Measurements from ENCODE around the gene FXR1. TPM values are rescaled to one million over a fixed set of nuclear protein-coding genes. Genes with fewer than 3 reads are reported as not detected.
"Not testable (repeated sequence)": the region's sequence is repeated elsewhere in the genome, so short reads cannot be mapped to it uniquely, and the experiment has no call there.

The FXR1 gene
- total and polyA plus RNA-seq, 10 of the 15 experiments (the other 5 are each of a cell fraction or from before 2014, with no cell fraction given), result 38.5 to 159 (median 102) TPM

GRCh38 chr3:180986366-180986765 lies 73.9 kb downstream of the FXR1 start:
- BruUV-seq (replicated peaks); H3K36me3 ChIP-seq (ENCODE audit: control insufficient read depth in 2 of 2, insufficient read depth in 2 of 2, low read length in 1 of 2); H3K4me3 ChIP-seq; H3K4me1 ChIP-seq (ENCODE audit: control insufficient read depth, insufficient read depth, low read length); H3K4me2 ChIP-seq (ENCODE audit: control insufficient read depth, insufficient read depth); H3K27ac ChIP-seq (ENCODE audit: control insufficient read depth, insufficient read depth); DNase-seq (ENCODE audit: low read depth, low spot score); SMC1A ChIA-PET (ENCODE audit: uncharacterized antibody, unreplicated experiment); H3K9ac ChIP-seq (ENCODE audit: control insufficient read depth, insufficient read depth, low read length); ATAC-seq; RAD21 ChIA-PET (ENCODE audit: unreplicated experiment); CTCF ChIA-PET; H3K27me3 ChIP-seq (replicated peaks in 1 of 2; ENCODE audit: control insufficient read depth in 2 of 2, insufficient read depth in 2 of 2, low read length in 1 of 2); H4K20me1 ChIP-seq (ENCODE audit: control insufficient read depth, insufficient read depth); H2AFZ ChIP-seq (ENCODE audit: control insufficient read depth, low read depth, low read length); in situ Hi-C loops (cut with MboI); FAIRE-seq; H3K9me3 ChIP-seq (replicated peaks; ENCODE audit: control insufficient read depth, insufficient read depth, low read length); POLR2A ChIA-PET; intact Hi-C loops (cut with micrococcal nuclease; ENCODE audit: unreplicated experiment): not testable (repeated sequence)
- 98% methylated on average over 10 of the region's 10 CpGs for WGBS (ENCODE audit: insufficient coverage, insufficient replicate concordance, low lambda C conversion rate, missing lambda C conversion rate)
- peaks cover 10% of the 10 kb centered on the region for H3K79me2 ChIP-seq (ENCODE audit: control insufficient read depth, insufficient read depth, low read length)

GRCh38 chr3:180987344-180987743 lies 74.9 kb downstream of the FXR1 start:
- no TSS peak for BruUV-seq (replicated peaks)
- H3K4me3 ChIP-seq, result no peak overlapping the region
- H3K9ac ChIP-seq (ENCODE audit: control insufficient read depth, insufficient read depth, low read length), result no peak overlapping the region
- peaks cover 10% of the 10 kb centered on the region for H3K79me2 ChIP-seq (ENCODE audit: control insufficient read depth, insufficient read depth, low read length)
- WGBS (ENCODE audit: insufficient coverage, insufficient replicate concordance, low lambda C conversion rate, missing lambda C conversion rate), result 97% methylated on average over 2 of the region's 2 CpGs
- H3K4me1 ChIP-seq (ENCODE audit: control insufficient read depth, insufficient read depth, low read length), result peaks cover 5% of the 10 kb centered on the region; the same call in 1 of the 2 replicates
- ChIA-PET SMC1A (ENCODE audit: uncharacterized antibody, unreplicated experiment) (no interaction called here), POLR2A (no interaction called here), RAD21 (ENCODE audit: unreplicated experiment) (no interaction called here), CTCF (no interaction called here)
- H3K27me3 ChIP-seq (replicated peaks in 1 of 2; ENCODE audit: control insufficient read depth in 2 of 2, insufficient read depth in 2 of 2, low read length in 1 of 2), result no peaks in the 10 kb centered on the region
- intact Hi-C loops (cut with micrococcal nuclease; ENCODE audit: unreplicated experiment), result no loop called here
- in situ Hi-C loops (cut with MboI), result no loop called here
- H3K9me3 ChIP-seq (replicated peaks; ENCODE audit: control insufficient read depth, insufficient read depth, low read length), result no peaks in the 10 kb centered on the region
- no peak overlapping the region for H3K27ac ChIP-seq (ENCODE audit: control insufficient read depth, insufficient read depth)
- no peak overlapping the region for H3K4me2 ChIP-seq (ENCODE audit: control insufficient read depth, insufficient read depth)
- H4K20me1 ChIP-seq (ENCODE audit: control insufficient read depth, insufficient read depth), result no peaks in the 10 kb centered on the region
- H2AFZ ChIP-seq (ENCODE audit: control insufficient read depth, low read depth, low read length), result no peak overlapping the region
- no peak for ATAC-seq
- FAIRE-seq, result no peak
- H3K36me3 ChIP-seq (ENCODE audit: control insufficient read depth in 2 of 2, insufficient read depth in 2 of 2, low read length in 1 of 2), result no peaks in the 10 kb centered on the region
- TF ChIP-seq ATF7 (IDR thresholded peaks at IDR 0.05; ENCODE audit: low read depth) (no peak), WRNIP1 (IDR thresholded peaks at IDR 0.05; ENCODE audit: borderline replicate concordance, low read depth, low read length) (no peak), PML (IDR thresholded peaks at IDR 0.05; ENCODE audit: low read length) (no peak), SIN3A (IDR thresholded peaks at IDR 0.05; ENCODE audit: low read depth, low read length) (no peak), IKZF1 (conservative IDR thresholded peaks at IDR 0.05) (no peak), USF2 (IDR thresholded peaks at IDR 0.05; ENCODE audit: borderline replicate concordance, low read depth, low read length) (no peak), HDAC2 (IDR thresholded peaks at IDR 0.05) (no peak), JUNB (IDR thresholded peaks at IDR 0.05) (no peak)
- no peak for DNase-seq (ENCODE audit: low read depth, low spot score)
